Activated CD4-positive, alpha-beta T cell treated with anti-CD3 and anti-CD28 coated beads, Interleukin-2, amount 10 ng/mL, durations not matched to agents 7 days and 5 days (primary cell): ENCODE data around the gene ACOX1. TPM values are rescaled to one million over a fixed set of nuclear protein-coding genes. Genes with fewer than 3 reads are reported as not detected.

Experiments used
- CTCF ChIA-PET: fragments of 350-600 bp; sonication (Branson Sonifier 250); formaldehyde crosslinking; loops from one replicate; lab custom pipeline; 2021; ENCODE audit warnings: antibody characterized with exemption; lab: Charles Lee
- POLR2A ChIA-PET: fragments of 350-600 bp; sonication (Branson Sonifier 250); formaldehyde crosslinking; loops from one replicate; lab custom pipeline; 2021; ENCODE audit warnings: antibody characterized with exemption; lab: Charles Lee
- DNase-seq: peaks from one replicate; pipeline ENCODE4 v3.0.0-alpha.2; 2020
- H3K27ac Mint-ChIP-seq: one replicate; pipeline ENCODE4 v1.8.0; 2021; ENCODE audit warnings: mild to moderate bottlenecking, moderate library complexity, mixed read lengths
- H3K27me3 Mint-ChIP-seq: one replicate; pipeline ENCODE4 v1.8.0; 2021; ENCODE audit warnings: mixed read lengths
- H3K36me3 Mint-ChIP-seq: one replicate; pipeline ENCODE4 v1.8.0; 2021; ENCODE audit warnings: low read depth, mixed read lengths
- H3K4me1 Mint-ChIP-seq: one replicate; pipeline ENCODE4 v1.8.0; 2021; ENCODE audit warnings: mixed read lengths
- H3K4me3 Mint-ChIP-seq: one replicate; pipeline ENCODE4 v1.8.0; 2021; ENCODE audit warnings: mild to moderate bottlenecking, moderate library complexity, mixed read lengths
- H3K9me3 Mint-ChIP-seq: one replicate; pipeline ENCODE4 v1.8.0; 2021; ENCODE audit warnings: mixed read lengths
- total RNA-seq, 2 experiments: library from RNA; stranded (reverse); gene quantifications; one replicate each; pipeline ENCODE4 v1.2.3, GENCODE V29; 2021

The ACOX1 gene
- total RNA-seq, 2 experiments from 2014 or later = 27.8 to 34.7 TPM

- CTCF ChIA-PET = interaction anchor here (1.4 kb wide), 2 partner anchors 26 to 75 kb away, joined by 3 to 5 read pairs; no protein-coding TSS in a partner anchor
Observed at GRCh38 chr17:75921596-75921995, 57.4 kb downstream of the ACOX1 start.

GRCh38 chr17:75920045-75920560, 58.9 kb downstream of the ACOX1 start:
- no peaks in the 10 kb centered on the region for H3K27me3 Mint-ChIP-seq
- no peak for DNase-seq
- no peaks in the 10 kb centered on the region for H3K9me3 Mint-ChIP-seq
- ChIA-PET POLR2A (no interaction called here), CTCF (interaction anchor here (0.6 to 3.3 kb wide), 4 partner anchors 9 to 77 kb away, joined by 3 to 28 read pairs (median 4); partner anchors contain the start of gene MRPL38)
- H3K27ac Mint-ChIP-seq = no peak overlapping the region
- H3K4me1 Mint-ChIP-seq = peaks cover 3% of the 10 kb centered on the region
- no peak overlapping the region for H3K4me3 Mint-ChIP-seq
- H3K36me3 Mint-ChIP-seq = peaks cover 2% of the 10 kb centered on the region

More at GRCh38 chr17:75921596-75921995, 57.4 kb downstream of the ACOX1 start:
- Mint-ChIP-seq H3K36me3 (peaks cover 2% of the 10 kb centered on the region), H3K4me3 (no peak overlapping the region), H3K4me1 (peaks cover 3% of the 10 kb centered on the region), H3K9me3 (no peaks in the 10 kb centered on the region), H3K27ac (no peak overlapping the region), H3K27me3 (no peaks in the 10 kb centered on the region)
- no peak for DNase-seq
- POLR2A ChIA-PET = no interaction called here

- Mint-ChIP-seq H3K27ac (no peak overlapping the region), H3K4me1 (peaks cover 3% of the 10 kb centered on the region), H3K27me3 (no peaks in the 10 kb centered on the region), H3K9me3 (no peaks in the 10 kb centered on the region), H3K4me3 (no peak overlapping the region), H3K36me3 (peaks cover 2% of the 10 kb centered on the region)
- DNase-seq = no peak
- POLR2A ChIA-PET = no interaction called here
- CTCF ChIA-PET = interaction anchor here (0.6 to 3.3 kb wide), 3 partner anchors 8 to 77 kb away, joined by 3 to 28 read pairs (median 4); partner anchors contain the start of gene MRPL38
Observed at GRCh38 chr17:75919611-75920010, 59.4 kb downstream of the ACOX1 start.

- H3K27ac Mint-ChIP-seq = no peak overlapping the region
- no peak for DNase-seq
- no peaks in the 10 kb centered on the region for H3K27me3 Mint-ChIP-seq
- H3K4me1 Mint-ChIP-seq = peaks cover 3% of the 10 kb centered on the region
- ChIA-PET POLR2A (no interaction called here), CTCF (interaction anchor here (3.3 kb wide), 1 partner anchor 13 kb away, joined by 28 read pairs; the partner anchor contains the start of gene MRPL38)
- H3K9me3 Mint-ChIP-seq = no peaks in the 10 kb centered on the region
- H3K36me3 Mint-ChIP-seq = peaks cover 2% of the 10 kb centered on the region
- no peak overlapping the region for H3K4me3 Mint-ChIP-seq
Observed at GRCh38 chr17:75917917-75918445, 61.0 kb downstream of the ACOX1 start.

GRCh38 chr17:75917141-75917916, 61.6 kb downstream of the ACOX1 start:
- CTCF ChIA-PET = interaction anchor here (3.3 kb wide), 1 partner anchor 12 kb away, joined by 28 read pairs; the partner anchor contains the start of gene MRPL38
- POLR2A ChIA-PET = no interaction called here
- H3K27ac Mint-ChIP-seq = no peak overlapping the region
- no peak overlapping the region for H3K4me3 Mint-ChIP-seq
- H3K36me3 Mint-ChIP-seq = peaks cover 2% of the 10 kb centered on the region
- no peak for DNase-seq
- H3K9me3 Mint-ChIP-seq = no peaks in the 10 kb centered on the region
- H3K4me1 Mint-ChIP-seq = peaks cover 3% of the 10 kb centered on the region
- no peaks in the 10 kb centered on the region for H3K27me3 Mint-ChIP-seq

GRCh38 chr17:75915268-75915667, 63.7 kb downstream of the ACOX1 start:
- H3K4me3 Mint-ChIP-seq = no peak overlapping the region
- ChIA-PET POLR2A (no interaction called here), CTCF (interaction anchor here (0.7 to 1.1 kb wide), 2 partner anchors 10 to 33 kb away, joined by 3 read pairs; no protein-coding TSS in a partner anchor)
- H3K27ac Mint-ChIP-seq = no peak overlapping the region
- H3K4me1 Mint-ChIP-seq = peaks cover 3% of the 10 kb centered on the region
- H3K9me3 Mint-ChIP-seq = no peaks in the 10 kb centered on the region
- peaks cover 4% of the 10 kb centered on the region for H3K36me3 Mint-ChIP-seq
- H3K27me3 Mint-ChIP-seq = no peaks in the 10 kb centered on the region
- DNase-seq = no peak

- Mint-ChIP-seq H3K4me3 (no peak overlapping the region), H3K36me3 (peaks cover 4% of the 10 kb centered on the region), H3K27ac (no peak overlapping the region), H3K27me3 (no peaks in the 10 kb centered on the region), H3K9me3 (no peaks in the 10 kb centered on the region), H3K4me1 (peaks cover 6% of the 10 kb centered on the region)
- ChIA-PET POLR2A (no interaction called here), CTCF (interaction anchor here (0.7 kb wide), 1 partner anchor 9 kb away, joined by 3 read pairs; no protein-coding TSS in a partner anchor)
- no peak for DNase-seq
Observed at GRCh38 chr17:75914643-75915267, 64.2 kb downstream of the ACOX1 start.

GRCh38 chr17:75913537-75914210, 65.3 kb downstream of the ACOX1 start:
- H3K27me3 Mint-ChIP-seq = no peaks in the 10 kb centered on the region
- H3K4me3 Mint-ChIP-seq = no peak overlapping the region
- peaks cover 6% of the 10 kb centered on the region for H3K4me1 Mint-ChIP-seq
- CTCF ChIA-PET = interaction anchor here (0.6 kb wide), 1 partner anchor 9 kb away, joined by 3 read pairs; the partner anchor contains the start of gene MRPL38
- H3K9me3 Mint-ChIP-seq = no peaks in the 10 kb centered on the region
- no peak overlapping the region for H3K27ac Mint-ChIP-seq
- H3K36me3 Mint-ChIP-seq = peaks cover 4% of the 10 kb centered on the region
- no peak for DNase-seq
- POLR2A ChIA-PET = no interaction called here

- H3K4me1 Mint-ChIP-seq = peaks cover 13% of the 10 kb centered on the region
- no peak overlapping the region for H3K4me3 Mint-ChIP-seq
- ChIA-PET CTCF (interaction anchor here (0.9 to 3.8 kb wide), 4 partner anchors 13 to 97 kb away, joined by 3 to 18 read pairs (median 8); partner anchors contain the start of gene CDK3), POLR2A (no interaction called here)
- H3K27me3 Mint-ChIP-seq = no peaks in the 10 kb centered on the region
- H3K27ac Mint-ChIP-seq = no peak overlapping the region
- DNase-seq = no peak
- peaks cover 2% of the 10 kb centered on the region for H3K36me3 Mint-ChIP-seq
- no peaks in the 10 kb centered on the region for H3K9me3 Mint-ChIP-seq
Observed at GRCh38 chr17:75910699-75911098, 68.3 kb downstream of the ACOX1 start.

GRCh38 chr17:75909812-75910274, 69.1 kb downstream of the ACOX1 start:
- CTCF ChIA-PET = interaction anchor here (0.7 to 3.8 kb wide), 3 partner anchors 49 to 96 kb away, joined by 3 to 18 read pairs (median 11); partner anchors contain the start of gene CDK3
- Mint-ChIP-seq H3K4me1 (peaks cover 16% of the 10 kb centered on the region), H3K27me3 (no peaks in the 10 kb centered on the region), H3K4me3 (no peak overlapping the region), H3K9me3 (no peaks in the 10 kb centered on the region), H3K36me3 (peaks cover 2% of the 10 kb centered on the region), H3K27ac (no peak overlapping the region)
- POLR2A ChIA-PET = no interaction called here
- no peak for DNase-seq

GRCh38 chr17:75909051-75909811, 69.7 kb downstream of the ACOX1 start:
- no peak overlapping the region for H3K4me3 Mint-ChIP-seq
- CTCF ChIA-PET = interaction anchor here (0.7 to 3.8 kb wide), 3 partner anchors 48 to 96 kb away, joined by 3 to 18 read pairs (median 11); partner anchors contain the start of gene CDK3
- H3K36me3 Mint-ChIP-seq = peaks cover 2% of the 10 kb centered on the region

More at GRCh38 chr17:75909051-75909811, 69.7 kb downstream of the ACOX1 start:
- Mint-ChIP-seq H3K27me3 (no peaks in the 10 kb centered on the region), H3K4me1 (peaks cover 16% of the 10 kb centered on the region), H3K27ac (no peak overlapping the region), H3K9me3 (no peaks in the 10 kb centered on the region)
- no peak for DNase-seq
- POLR2A ChIA-PET = no interaction called here
